HCT116 (cell line): ENCODE measurements around the gene TNFSF9. TPM values are rescaled to one million over a fixed set of nuclear protein-coding genes. Genes with fewer than 3 reads are reported as not detected.

Source experiments
- ATAC-seq: fragments of 200-7000 bp; cut with Tn5 transposase; 2 replicates; pipeline ENCODE4 v1.9.1; 2020; ENCODE audit warnings: mild to moderate bottlenecking, moderate library complexity
- BruUV-seq: library from RNA; stranded (reverse); fragments of 400-500 nt; replicated peaks from 2 replicates; lab custom pipeline; 2021; lab: Mats Ljungman, UMichigan
- CTCF ChIA-PET: fragments of 300-600 bp; sonication (Branson Sonifier 250); formaldehyde crosslinking; loops from one replicate; lab custom pipeline; 2021; ENCODE audit warnings: antibody characterized with exemption; lab: Charles Lee
- POLR2A ChIA-PET: fragments of 300-600, 350-600 bp; sonication (Branson Sonifier 250); formaldehyde crosslinking; loops from one replicate; lab custom pipeline; 2021; ENCODE audit warnings: antibody characterized with exemption; lab: Charles Lee
- RAD21 ChIA-PET, 2 experiments: fragments of 300-600 bp; sonication (Branson Sonifier 250); formaldehyde crosslinking; loops; one replicate each; lab custom pipeline; 2023; ENCODE audit warnings: low total read pairs in 2 of 2; ENCODE audit not compliant: uncharacterized antibody in 2 of 2, unreplicated experiment in 2 of 2, low non-redundant PET in 1 of 2; lab: Charles Lee
- DNase-seq: peaks from one replicate; pipeline ENCODE4 v3.0.0-alpha.2; 2010; ENCODE audit warnings: low read depth, low spot score
- H2AFZ ChIP-seq: fragments of 200-600 bp; shearing (Covaris generic), sonication (generic); 2 replicates; pipeline ENCODE4 v1.6.1; 2017; ENCODE audit warnings: low read depth, mixed run types, mixed read lengths, antibody characterized with exemption, low read length; ENCODE audit not compliant: poor library complexity, severe bottlenecking
- H3K27ac ChIP-seq: 2 replicates; pipeline ENCODE4 v1.5.1; 2012; ENCODE audit warnings: low read depth, low read length
- H3K27me3 ChIP-seq: fragments of 200-600 bp; sonication (generic); 2 replicates; pipeline ENCODE4 v1.6.1; 2016; ENCODE audit warnings: mixed run types, low read length, mixed read lengths; ENCODE audit not compliant: insufficient read depth
- H3K36me3 ChIP-seq, 2 experiments: fragments of 200-500 bp in 1 of 2; fragments of 200-600 bp in 1 of 2; sonication (Bioruptor generic) in 1 of 2; sonication (generic) in 1 of 2; 2 replicates each; pipeline versions ENCODE4 v1.5.1 to v1.6.1; 2014 to 2016; ENCODE audit warnings: low read length in 2 of 2, inconsistent platforms in 1 of 2, mixed read lengths in 1 of 2, mixed run types in 1 of 2; ENCODE audit not compliant: insufficient read depth in 2 of 2, control insufficient read depth in 1 of 2
- H3K4me1 ChIP-seq, 2 experiments: fragments of 200-600 bp in 1 of 2; sonication (generic) in 1 of 2; 2 replicates each; pipeline versions ENCODE4 v1.5.1 to v1.6.1; 2012 to 2017; ENCODE audit warnings: low read length in 2 of 2, inconsistent platforms in 1 of 2, mild to moderate bottlenecking in 1 of 2, mixed read lengths in 1 of 2, mixed run types in 1 of 2, moderate library complexity in 1 of 2; ENCODE audit not compliant: insufficient read depth in 2 of 2, control insufficient read depth in 1 of 2
- H3K4me2 ChIP-seq: fragments of 200-600 bp; sonication (generic); 2 replicates; pipeline ENCODE4 v1.6.1; 2017; ENCODE audit warnings: mixed run types, low read length, mixed read lengths
- H3K4me3 ChIP-seq, 2 experiments: fragments of 200-600 bp in 1 of 2; sonication (generic) in 1 of 2; replicated peaks in 1 of 2; 2 replicates each; pipeline ENCODE4 v1.5.1; 2011 to 2016; ENCODE audit warnings: low read length in 2 of 2, control low read depth in 1 of 2, low read depth in 1 of 2, mild to moderate bottlenecking in 1 of 2, mixed read lengths in 1 of 2, mixed run types in 1 of 2
- H3K79me2 ChIP-seq: fragments of 200-600 bp; sonication (generic); 2 replicates; pipeline ENCODE4 v1.6.1; 2017; ENCODE audit warnings: mild to moderate bottlenecking, mixed run types, low read length, moderate library complexity, mixed read lengths; ENCODE audit not compliant: insufficient read depth
- H3K9ac ChIP-seq: fragments of 200-600 bp; sonication (generic); 2 replicates; pipeline ENCODE4 v1.6.1; 2016; ENCODE audit warnings: low read length, mixed read lengths
- H3K9me2 ChIP-seq: fragments of 200-600 bp; sonication (generic), shearing (Covaris generic); 2 replicates; pipeline ENCODE4 v1.6.1; 2017; ENCODE audit warnings: mixed run types, mild to moderate bottlenecking, moderate library complexity; ENCODE audit not compliant: insufficient read depth
- H3K9me3 ChIP-seq, 2 experiments: fragments of 200-500 bp in 1 of 2; fragments of 200-600 bp in 1 of 2; sonication (Bioruptor generic) in 1 of 2; sonication (generic) in 1 of 2; 2 replicates each; pipeline ENCODE4 v1.6.1; 2014 to 2017; ENCODE audit warnings: low read length in 2 of 2, mixed read lengths in 2 of 2, inconsistent platforms in 1 of 2, low read depth in 1 of 2, mild to moderate bottlenecking in 1 of 2, mixed run types in 1 of 2, moderate library complexity in 1 of 2; ENCODE audit not compliant: control insufficient read depth in 1 of 2, insufficient read depth in 1 of 2
- H4K20me1 ChIP-seq: fragments of 200-600 bp; sonication (generic), shearing (Covaris generic); 2 replicates; pipeline ENCODE4 v1.6.1; 2017; ENCODE audit warnings: mixed run types, mild to moderate bottlenecking, moderate library complexity; ENCODE audit not compliant: insufficient read depth
- ATF3 ChIP-seq: IDR thresholded peaks from 2 replicates; pipeline ENCODE4 v1.6.1; 2012
- CBX3 ChIP-seq: IDR thresholded peaks from 2 replicates; pipeline ENCODE4 v1.6.1; 2012; ENCODE audit warnings: low read depth
- CEBPB ChIP-seq: IDR thresholded peaks from 2 replicates; pipeline ENCODE4 v1.6.1; 2012; ENCODE audit warnings: low read depth
- EGR1 ChIP-seq: IDR thresholded peaks from 2 replicates; pipeline ENCODE4 v1.6.1; 2012; ENCODE audit warnings: low read depth
- ELF1 ChIP-seq: IDR thresholded peaks from 2 replicates; pipeline ENCODE4 v1.6.1; 2012; ENCODE audit warnings: low read depth, borderline replicate concordance
- FOSL1 ChIP-seq: IDR thresholded peaks from 2 replicates; pipeline ENCODE4 v1.6.1; 2012; ENCODE audit warnings: low read depth
- POLR2AphosphoS5 ChIP-seq: IDR thresholded peaks from 2 replicates; pipeline ENCODE4 v1.6.1; 2011; ENCODE audit warnings: mild to moderate bottlenecking, low read depth, low read length, moderate library complexity
- RAD21 ChIP-seq: IDR thresholded peaks from 2 replicates; pipeline ENCODE4 v1.6.1; 2012; ENCODE audit warnings: low read depth, mild to moderate bottlenecking
- SIN3A ChIP-seq: IDR thresholded peaks from 2 replicates; pipeline ENCODE4 v1.6.1; 2012; ENCODE audit warnings: low read depth
- ZBTB33 ChIP-seq: IDR thresholded peaks from 2 replicates; pipeline ENCODE4 v1.6.1; 2011; ENCODE audit warnings: mild to moderate bottlenecking, low read length, moderate library complexity; ENCODE audit not compliant: insufficient replicate concordance; ENCODE audit errors: extremely low read depth
- ZFX ChIP-seq: fragments of 450-650 bp; IDR thresholded peaks from 2 replicates; pipeline ENCODE4 v1.6.1; 2017
- ZNF274 ChIP-seq: fragments of 200-500 bp; sonication (Bioruptor generic); IDR thresholded peaks from 2 replicates; pipeline ENCODE4 v1.6.1; 2014; ENCODE audit warnings: mild to moderate bottlenecking, low read depth, low read length, inconsistent platforms
- intact Hi-C: fragments of 100-400 bp; cut with micrococcal nuclease; formaldehyde crosslinking; loops from 2 replicates; pipeline ENCODE4 v1.10.0; 2022
- total RNA-seq: library from RNA; stranded (reverse); gene quantifications from one replicate; pipeline ENCODE4 v1.2.1, GENCODE V29; 2021; ENCODE audit not compliant: unreplicated experiment

Gene TNFSF9
- total RNA-seq, 1 experiment from 2014 or later, result 25.1 TPM

GRCh38 chr19:6524311-6524710, 6.5 kb upstream of the TNFSF9 start:
- H3K9me3 ChIP-seq, result no peaks in the 10 kb centered on the region
- ChIA-PET POLR2A (no interaction called here), RAD21 (no interaction called here), CTCF (no interaction called here)
- BruUV-seq, result no TSS peak
- no peaks in the 10 kb centered on the region for H3K9me2 ChIP-seq
- H3K27ac ChIP-seq, result no peak overlapping the region
- no peak overlapping the region for H2AFZ ChIP-seq
- no peaks in the 10 kb centered on the region for H3K79me2 ChIP-seq
- H4K20me1 ChIP-seq, result no peaks in the 10 kb centered on the region
- H3K27me3 ChIP-seq, result no peaks in the 10 kb centered on the region
- no peak for ATAC-seq
- no peak for TF ChIP-seq ZNF274
- no peak for TF ChIP-seq ELF1
- no peak for TF ChIP-seq EGR1
- TF ChIP-seq RAD21, result no peak
- TF ChIP-seq ATF3, result no peak
- TF ChIP-seq ZBTB33, result no peak
- TF ChIP-seq CBX3, result no peak
- TF ChIP-seq POLR2AphosphoS5, result no peak
- TF ChIP-seq CEBPB, result no peak
- TF ChIP-seq FOSL1, result no peak
- no peak for TF ChIP-seq ZFX
- no peak for TF ChIP-seq SIN3A
- H3K4me1 ChIP-seq, result peaks cover 3 to 19% of the 10 kb centered on the region in 2 experiments; a peak in 3 of 4 replicates
- intact Hi-C loops, result no loop called here
- H3K9ac ChIP-seq, result no peak overlapping the region
- H3K4me2 ChIP-seq, result no peak overlapping the region
- DNase-seq, result no peak
- H3K4me3 ChIP-seq, result no peak overlapping the region
- no peaks in the 10 kb centered on the region for H3K36me3 ChIP-seq
